Calu3 (cell line): ENCODE results near the gene C20orf204. TPM values are rescaled to one million over a fixed set of nuclear protein-coding genes. Genes with fewer than 3 reads are reported as not detected.

ENCODE experiments used
- BruUV-seq: library from RNA; stranded (reverse); fragments of 400-500 nt; replicated peaks from 2 replicates; lab custom pipeline; 2021; lab: Mats Ljungman, UMichigan
- CTCF ChIA-PET: fragments of 300-600 bp; sonication (Branson Sonifier 250); formaldehyde crosslinking; loops from one replicate; lab custom pipeline; 2022; ENCODE audit warnings: antibody characterized with exemption; lab: Charles Lee
- DNase-seq: peaks from one replicate; pipeline ENCODE4 v3.0.0; 2022
- H3K27ac Mint-ChIP-seq: one replicate; pipeline ENCODE4 v1.8.0; 2022; ENCODE audit warnings: mixed read lengths; ENCODE audit not compliant: unreplicated experiment
- H3K27me3 Mint-ChIP-seq: one replicate; pipeline ENCODE4 v1.8.0; 2022; ENCODE audit warnings: mixed read lengths; ENCODE audit not compliant: unreplicated experiment
- H3K36me3 Mint-ChIP-seq: one replicate; pipeline ENCODE4 v1.8.0; 2022; ENCODE audit warnings: mild to moderate bottlenecking, moderate library complexity, mixed read lengths; ENCODE audit not compliant: insufficient read depth, unreplicated experiment
- H3K4me1 Mint-ChIP-seq: one replicate; pipeline ENCODE4 v1.8.0; 2022; ENCODE audit warnings: mild to moderate bottlenecking, low read depth, mixed read lengths; ENCODE audit not compliant: unreplicated experiment
- H3K4me3 Mint-ChIP-seq: one replicate; pipeline ENCODE4 v1.8.0; 2022; ENCODE audit warnings: mild to moderate bottlenecking, low read depth, moderate library complexity, mixed read lengths; ENCODE audit not compliant: unreplicated experiment
- H3K9me3 Mint-ChIP-seq: one replicate; pipeline ENCODE4 v1.8.0; 2022; ENCODE audit warnings: low read depth, mixed read lengths; ENCODE audit not compliant: unreplicated experiment
- CTCF ChIP-seq: fragments of 200-600 bp; IDR thresholded peaks from one replicate; pipeline ENCODE4 v1.8.0; 2022; ENCODE audit warnings: antibody characterized with exemption; ENCODE audit not compliant: unreplicated experiment
- intact Hi-C: fragments of 100-400 bp; cut with micrococcal nuclease; formaldehyde crosslinking; loops from one replicate; pipeline ENCODE4 v1.10.0; 2022; ENCODE audit not compliant: unreplicated experiment
- total RNA-seq: library from RNA; stranded (reverse); gene quantifications from 2 replicates; pipeline ENCODE4 v1.2.3, GENCODE V29; 2022

C20orf204 gene
- total RNA-seq, 1 experiment from 2014 or later: 5.0 TPM

DNA sequence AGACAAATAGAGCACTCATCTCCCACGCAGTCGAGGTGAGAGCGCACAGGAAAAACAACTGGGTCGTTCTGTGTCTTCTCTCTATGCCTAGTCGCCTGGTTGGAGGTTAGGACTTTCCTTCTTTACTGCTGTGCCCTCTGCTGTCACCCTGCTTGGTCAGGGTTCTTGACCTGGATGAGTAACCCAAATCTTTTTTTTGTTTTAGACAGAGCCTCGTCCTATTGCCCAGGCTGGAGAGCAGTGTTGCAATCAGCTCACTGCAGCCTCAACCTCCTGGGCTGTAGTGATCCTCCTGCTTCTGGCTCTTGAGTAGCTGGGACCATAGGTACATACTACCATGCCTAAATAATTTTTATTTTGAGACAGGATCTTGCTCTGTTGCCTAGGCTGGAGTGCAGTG, 30.6 kb upstream of the C20orf204 start:
- Mint-ChIP-seq H3K4me3 (no peak overlapping the region), H3K9me3 (peaks cover 3% of the 10 kb centered on the region), H3K36me3 (peaks cover 96% of the 10 kb centered on the region), H3K4me1 (no peaks in the 10 kb centered on the region), H3K27me3 (no peaks in the 10 kb centered on the region), H3K27ac (no peak overlapping the region)
- no peak for TF ChIP-seq CTCF
- intact Hi-C loops: no loop called here
- BruUV-seq: no TSS peak
- DNase-seq: no peak
- CTCF ChIA-PET: no interaction called here

DNA sequence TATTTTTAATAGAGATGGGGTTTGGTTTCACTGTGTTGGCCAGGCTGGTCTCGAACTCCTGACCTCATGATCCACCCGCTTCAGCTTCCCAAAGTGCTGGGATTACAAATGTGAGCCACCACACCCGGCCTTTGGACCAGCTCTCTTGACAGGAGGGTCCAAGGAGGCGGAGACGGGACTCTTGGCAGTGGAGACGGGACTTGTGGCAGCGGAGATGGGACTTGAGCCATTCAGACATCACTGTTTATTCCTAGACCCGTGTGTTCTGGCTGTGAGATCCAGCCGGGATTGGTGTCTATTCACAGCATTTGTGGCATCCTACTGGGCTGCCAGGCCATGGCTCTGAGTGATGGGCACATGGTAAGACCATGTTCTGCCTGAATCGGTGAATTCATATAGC, 29.5 kb upstream of the C20orf204 start:
- TF ChIP-seq CTCF: no peak
- intact Hi-C loops: no loop called here
- CTCF ChIA-PET: no interaction called here
- H3K27me3 Mint-ChIP-seq: no peaks in the 10 kb centered on the region
- peaks cover 87% of the 10 kb centered on the region for H3K36me3 Mint-ChIP-seq
- no peaks in the 10 kb centered on the region for H3K4me1 Mint-ChIP-seq
- H3K4me3 Mint-ChIP-seq: no peak overlapping the region
- DNase-seq: no peak
- H3K27ac Mint-ChIP-seq: no peak overlapping the region
- peaks cover 3% of the 10 kb centered on the region for H3K9me3 Mint-ChIP-seq
- BruUV-seq: no TSS peak

DNA sequence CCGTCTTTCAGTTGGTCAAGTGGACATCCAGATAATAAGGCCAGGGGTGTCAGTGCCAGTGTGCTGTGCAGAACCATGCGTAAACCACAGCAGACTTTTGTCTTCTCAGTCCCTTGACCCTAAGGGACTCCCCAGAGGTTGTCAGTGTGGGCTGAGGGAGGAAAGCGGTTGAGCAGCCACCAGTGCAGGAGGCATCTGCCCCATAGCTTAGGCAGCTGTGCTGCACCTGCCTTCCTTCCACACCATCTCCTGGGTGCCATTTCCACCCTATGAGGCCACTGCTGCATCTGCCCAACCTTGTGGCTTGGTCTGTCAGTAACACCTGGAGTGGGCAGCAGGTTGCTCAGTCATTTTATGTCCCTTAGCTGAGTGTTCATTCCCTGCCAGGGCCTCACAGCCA, 29.1 kb upstream of the C20orf204 start:
- intact Hi-C loops: no loop called here
- Mint-ChIP-seq H3K27ac (no peak overlapping the region), H3K4me3 (no peak overlapping the region), H3K36me3 (peaks cover 83% of the 10 kb centered on the region), H3K27me3 (no peaks in the 10 kb centered on the region), H3K4me1 (no peaks in the 10 kb centered on the region), H3K9me3 (peaks cover 3% of the 10 kb centered on the region)
- BruUV-seq: no TSS peak
- CTCF ChIA-PET: no interaction called here
- no peak for DNase-seq
- no peak for TF ChIP-seq CTCF

DNA sequence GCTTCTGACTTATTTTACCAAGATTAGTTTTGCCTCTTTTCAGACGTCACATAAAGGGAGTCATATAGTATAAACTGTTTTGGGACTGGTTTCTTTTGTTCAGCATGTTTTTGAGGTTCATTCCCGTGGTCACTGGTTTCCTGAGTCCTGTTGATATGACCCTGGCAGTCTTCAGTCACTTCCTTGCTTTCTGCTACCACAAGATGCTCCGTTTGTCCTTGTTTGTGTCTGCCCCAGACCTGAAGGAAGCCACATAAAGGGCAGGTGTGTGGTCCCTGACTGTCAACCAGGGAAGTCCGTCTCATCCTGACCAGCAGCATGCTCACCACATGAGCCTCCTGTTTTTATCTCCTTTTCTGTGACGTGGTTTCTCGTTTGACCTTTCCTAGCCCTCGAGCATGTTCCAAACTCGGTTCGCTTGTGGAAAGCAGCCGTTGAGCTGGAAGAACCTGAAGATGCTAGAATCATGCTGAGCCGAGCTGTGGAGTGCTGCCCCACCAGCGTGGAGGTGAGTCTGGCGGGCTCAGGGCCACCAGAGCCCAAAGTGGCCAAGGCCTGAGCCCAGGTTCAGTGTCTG, 26.1 kb upstream of the C20orf204 start:
- Mint-ChIP-seq H3K4me1 (no peaks in the 10 kb centered on the region), H3K9me3 (peaks cover 3% of the 10 kb centered on the region), H3K27me3 (no peaks in the 10 kb centered on the region), H3K27ac (no peak overlapping the region), H3K4me3 (no peak overlapping the region), H3K36me3 (peaks cover 66% of the 10 kb centered on the region)
- no TSS peak for BruUV-seq
- DNase-seq: no peak
- CTCF ChIA-PET: no interaction called here
- intact Hi-C loops: no loop called here
- no peak for TF ChIP-seq CTCF
